GM18517 (cell line): Measurements from ENCODE around the gene CTPS2.
"Not testable (repeated sequence)": the region's sequence is repeated elsewhere in the genome, so short reads cannot be mapped to it uniquely, and the experiment has no call there.

Experiments
- ATAC-seq: cut with Tn5 transposase; IDR thresholded peaks from one replicate; pipeline ENCODE4 v1.9.1; 2021; ENCODE audit warnings: mild to moderate bottlenecking, moderate library complexity; ENCODE audit not compliant: unreplicated experiment

The CTPS2 gene

GRCh38 chrX:16715638-16716037 lies 3.2 kb upstream of the CTPS2 start:
- not testable (repeated sequence) for ATAC-seq

DNA sequence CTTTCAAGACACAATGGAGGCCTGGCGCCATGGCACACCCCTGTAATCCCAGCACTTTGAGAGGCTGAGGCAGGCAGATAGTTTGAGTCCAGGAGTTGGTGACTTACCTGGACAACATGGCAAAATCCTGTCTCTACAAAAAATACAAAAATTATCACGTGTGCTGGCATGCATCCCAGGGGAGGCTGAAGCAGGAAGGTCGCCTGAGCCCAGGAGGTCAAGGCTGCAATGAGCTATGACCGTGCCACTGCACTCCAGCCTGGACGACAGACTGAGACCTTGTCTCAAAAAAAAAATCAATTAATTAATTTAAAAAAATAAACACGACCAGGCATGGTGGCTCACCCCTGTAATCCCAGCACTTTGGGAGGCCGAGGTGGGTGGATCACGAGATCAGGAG lies 2.0 kb upstream of the CTPS2 start:
- no peak for ATAC-seq

- ATAC-seq, result peak; percentile 30
Observed at GRCh38 chrX:16711893-16712547, 449 bp downstream of the CTPS2 start.

- no peak for ATAC-seq
Observed at GRCh38 chrX:16711219-16711811, 1.2 kb downstream of the CTPS2 start.

DNA sequence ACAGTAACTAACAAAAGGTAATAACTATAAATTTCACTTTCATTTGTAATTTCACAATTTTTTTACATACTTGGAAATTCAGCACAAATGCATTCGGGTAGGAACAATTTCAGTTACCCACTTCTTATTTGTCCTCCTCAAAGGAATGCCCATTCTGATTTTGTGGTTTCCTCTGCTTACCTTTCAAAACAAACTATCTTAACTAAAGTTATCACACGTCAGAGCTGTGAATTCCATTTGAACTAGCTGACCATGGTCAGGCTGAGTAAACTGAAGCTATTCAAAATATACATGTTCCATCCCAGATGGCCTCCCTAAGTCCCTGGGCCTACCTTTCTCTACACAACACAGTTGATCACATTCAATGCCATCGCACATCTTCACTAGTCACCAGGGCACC lies 4.5 kb downstream of the CTPS2 start:
- no peak for ATAC-seq

DNA sequence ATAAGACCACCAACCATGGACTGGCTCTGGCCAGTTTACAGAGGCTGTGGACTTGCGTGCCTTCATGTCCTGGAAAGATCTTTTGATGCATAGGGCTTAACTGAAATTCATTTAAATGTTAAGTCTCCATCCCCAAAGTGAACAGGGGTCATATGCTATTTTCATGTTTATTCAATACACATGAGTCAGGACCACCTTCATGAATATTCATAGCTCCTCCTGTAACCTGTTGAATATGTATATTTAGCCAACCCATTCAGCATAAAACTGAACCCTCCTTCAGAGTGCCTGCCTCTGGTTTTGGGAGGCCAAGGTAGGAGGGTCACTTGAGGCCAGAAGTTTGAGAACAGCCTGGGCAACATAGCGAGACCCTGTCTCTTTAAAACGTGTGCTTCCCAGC lies 7.1 kb downstream of the CTPS2 start:
- no peak for ATAC-seq

DNA sequence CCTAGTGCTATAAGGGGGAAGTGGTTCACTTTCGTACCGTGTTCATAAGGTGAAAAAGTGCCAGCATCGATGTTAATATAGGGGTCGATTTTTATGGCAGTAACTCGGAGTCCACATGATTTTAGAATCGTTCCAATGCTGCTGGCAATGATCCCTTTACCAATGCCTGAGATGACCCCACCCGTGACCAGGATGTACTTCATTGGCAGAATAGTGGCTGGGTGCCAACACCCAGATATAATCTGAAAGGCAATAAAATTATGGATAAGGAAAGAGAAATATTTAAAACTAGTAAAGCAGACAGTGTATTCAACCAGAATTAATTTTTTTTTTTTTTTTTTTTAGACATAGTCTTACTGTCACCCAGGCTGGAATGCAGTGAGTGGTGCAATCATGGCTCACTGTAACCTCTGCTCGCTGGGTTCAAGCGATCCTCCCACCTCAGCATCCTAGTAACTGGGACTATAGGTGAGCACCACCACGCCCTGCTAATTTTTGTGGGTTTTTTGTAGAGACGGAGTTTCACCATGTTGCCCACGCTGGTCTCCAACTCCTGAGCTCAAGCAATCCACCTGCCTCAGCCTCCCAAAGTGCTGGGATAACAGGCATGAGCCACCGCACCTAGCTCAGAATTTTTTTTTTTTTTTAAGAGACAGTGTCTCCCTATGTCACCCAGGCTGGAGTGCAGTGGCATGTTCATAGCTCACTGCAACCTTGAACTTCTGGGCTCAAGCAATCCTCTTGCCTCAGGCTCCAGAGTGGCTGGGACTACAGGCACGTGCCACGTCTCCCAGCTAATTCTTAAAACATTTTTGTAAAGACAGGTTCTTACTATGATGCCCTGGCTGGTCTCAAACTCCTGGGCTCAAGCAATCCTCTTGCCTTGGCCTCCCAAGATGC lies 9.5 kb downstream of the CTPS2 start:
- ATAC-seq, result no peak

DNA sequence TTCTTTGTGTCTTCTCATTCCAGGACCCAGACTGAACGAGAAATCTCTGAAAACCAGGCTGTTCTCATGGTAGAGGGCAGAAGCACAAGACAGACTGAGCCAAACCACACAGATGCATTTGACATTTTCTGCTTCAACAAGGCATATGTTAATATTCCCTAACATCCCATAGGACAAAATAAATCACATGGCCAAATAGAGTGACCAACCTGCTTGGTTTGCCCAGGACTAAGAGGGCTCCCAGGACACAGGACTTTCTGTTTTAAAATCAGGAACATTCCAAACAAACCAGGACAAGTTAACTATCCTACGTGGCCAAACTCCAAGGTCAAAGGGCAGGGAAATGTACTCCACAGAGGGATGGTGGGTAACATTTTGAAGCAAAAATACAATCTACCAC lies 11.7 kb downstream of the CTPS2 start:
- no peak for ATAC-seq

DNA sequence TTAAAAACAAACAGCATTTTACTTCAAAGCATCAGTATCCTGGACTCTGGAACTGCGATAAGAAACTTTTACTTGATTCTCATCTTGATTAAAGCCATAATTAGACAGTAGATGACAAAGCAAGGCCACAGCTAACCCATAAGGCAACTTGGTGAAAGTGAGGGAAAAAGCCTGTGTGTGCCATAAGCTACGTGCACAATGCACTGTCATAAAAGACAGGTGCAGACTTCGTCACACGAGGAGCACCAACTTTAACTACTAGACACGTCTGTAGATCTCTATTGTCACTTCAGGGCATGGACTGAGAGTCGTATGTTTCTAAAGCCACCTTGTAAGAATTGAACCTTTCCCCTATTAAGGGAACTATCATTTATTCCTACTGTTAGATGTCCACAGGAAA lies 13.1 kb downstream of the CTPS2 start:
- no peak for ATAC-seq

GRCh38 chrX:16696956-16697355 lies 15.5 kb downstream of the CTPS2 start:
- no peak for ATAC-seq

GRCh38 chrX:16695079-16695676 lies 17.3 kb downstream of the CTPS2 start:
- ATAC-seq, result peak; percentile 75

DNA sequence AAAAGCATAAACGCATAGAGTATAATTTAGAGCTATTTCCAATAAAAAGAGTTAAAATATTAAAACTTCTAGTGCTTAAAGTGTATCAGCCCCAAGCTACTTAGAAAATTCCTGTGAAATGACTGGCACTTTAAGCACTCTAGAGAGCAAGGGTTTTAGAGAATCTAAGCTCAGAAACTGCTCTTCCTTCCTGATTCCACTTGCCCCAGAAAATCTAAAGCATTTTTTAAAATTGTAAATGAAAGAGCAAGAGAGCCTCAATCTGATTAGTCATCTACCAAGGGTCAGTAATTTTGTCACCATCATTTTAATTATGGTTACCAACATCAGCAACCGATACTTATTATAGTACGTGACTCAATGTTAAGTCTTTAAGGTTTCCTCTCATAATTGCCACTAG lies 25.0 kb downstream of the CTPS2 start:
- no peak for ATAC-seq

DNA sequence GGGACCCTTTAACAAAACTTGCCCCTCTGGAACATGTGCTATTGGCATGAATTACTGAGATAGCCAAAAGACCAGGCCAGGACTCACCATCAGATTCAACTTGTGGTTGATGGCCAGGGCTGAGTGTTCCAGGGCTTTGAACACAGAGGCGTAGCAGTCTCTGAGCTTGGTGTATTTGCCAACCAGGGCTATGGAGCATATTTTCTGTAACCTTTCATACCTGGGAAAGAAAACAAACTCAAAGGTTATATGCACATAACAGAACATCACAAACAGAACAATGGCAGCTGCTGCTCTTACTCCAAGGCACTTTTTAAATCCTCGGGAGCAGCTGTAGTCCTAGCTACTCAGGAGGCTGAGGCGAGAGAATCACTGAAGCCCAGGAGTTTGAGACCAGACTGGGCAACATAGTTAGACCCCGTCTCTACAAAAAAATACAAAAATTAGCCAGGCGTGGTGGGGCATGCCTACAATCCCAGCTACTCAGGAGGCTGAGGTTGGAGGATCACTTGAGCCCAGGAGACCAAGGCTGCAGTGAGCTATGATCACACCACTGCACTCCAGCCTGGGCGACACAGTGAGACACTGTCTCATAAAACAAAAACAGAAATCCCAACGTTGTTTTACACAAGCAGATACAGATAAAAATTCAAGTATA lies 29.3 kb downstream of the CTPS2 start:
- ATAC-seq, result no peak

- no peak for ATAC-seq
Observed at GRCh38 chrX:16678689-16679088, 33.8 kb downstream of the CTPS2 start.

- no peak for ATAC-seq
Observed at GRCh38 chrX:16671005-16671404, 41.5 kb downstream of the CTPS2 start.

DNA sequence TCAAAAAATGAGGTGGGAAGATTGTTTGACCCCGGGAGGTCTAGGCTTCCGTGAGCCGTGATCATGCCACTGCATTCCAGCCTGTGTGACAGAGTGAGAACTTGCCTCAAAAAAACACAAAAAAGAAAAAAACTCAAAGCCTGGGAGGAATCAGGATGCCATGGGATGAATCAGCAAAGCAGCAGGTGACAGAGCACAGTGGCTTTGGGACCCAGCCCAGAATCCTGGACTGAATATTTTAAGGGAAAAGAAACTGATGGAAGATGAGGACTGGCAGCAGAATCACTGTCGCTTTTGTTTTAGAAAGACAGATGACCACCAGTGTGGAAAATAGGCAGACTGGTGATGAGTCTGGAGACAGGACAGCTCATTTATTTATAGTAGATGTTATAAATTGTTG lies 45.9 kb downstream of the CTPS2 start:
- no peak for ATAC-seq

GRCh38 chrX:16665089-16665488 lies 47.4 kb downstream of the CTPS2 start:
- no peak for ATAC-seq

- no peak for ATAC-seq
Observed at GRCh38 chrX:16664626-16665025, 47.8 kb downstream of the CTPS2 start.

DNA sequence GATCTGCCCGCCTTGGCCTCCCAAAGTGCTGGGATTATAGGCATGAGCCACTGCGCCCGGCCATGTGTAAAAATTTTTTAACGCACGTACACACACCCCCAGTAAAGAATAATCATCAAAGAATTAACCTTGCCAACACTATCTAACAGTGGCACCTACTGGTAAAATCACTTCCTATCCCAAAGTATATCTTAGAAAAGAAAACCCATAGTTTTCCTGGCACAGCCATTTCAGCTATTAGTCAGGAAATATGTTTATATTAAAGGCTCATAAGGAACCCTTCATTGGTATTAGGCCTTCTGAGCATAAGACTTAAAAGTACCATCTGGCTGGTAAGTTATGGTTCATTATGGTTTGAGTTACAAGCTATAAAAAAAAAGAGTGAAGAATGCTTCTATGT lies 48.4 kb downstream of the CTPS2 start:
- ATAC-seq, result no peak

GRCh38 chrX:16662402-16662801 lies 50.1 kb downstream of the CTPS2 start:
- ATAC-seq, result no peak

- no peak for ATAC-seq
Observed at GRCh38 chrX:16661495-16661894, 51.0 kb downstream of the CTPS2 start.
